Fibroblast of lung (primary cell): ENCODE measurements around the gene ATL1. TPM values are rescaled to one million over a fixed set of nuclear protein-coding genes. Genes with fewer than 3 reads are reported as not detected.

Experiments used
- DNase-seq, 2 donors: peaks; one replicate each; pipeline versions ENCODE4 v3.0.0 to v3.0.0-alpha.2; 2010; ENCODE audit warnings: low read depth in 2 of 2
- H2AFZ ChIP-seq: 2 replicates; pipeline ENCODE4 v1.5.1; 2012; ENCODE audit warnings: low read length, control low read depth, inconsistent platforms
- H3K27ac ChIP-seq: 2 replicates; pipeline ENCODE4 v1.5.1; 2011; ENCODE audit warnings: low read length, control low read depth; ENCODE audit not compliant: insufficient read depth
- H3K27me3 ChIP-seq: 2 replicates; pipeline ENCODE4 v1.5.1; 2011; ENCODE audit warnings: mild to moderate bottlenecking, low read length; ENCODE audit not compliant: control insufficient read depth, insufficient read depth
- H3K36me3 ChIP-seq: 2 replicates; pipeline ENCODE4 v1.5.1; 2011; ENCODE audit warnings: low read length; ENCODE audit not compliant: control insufficient read depth, insufficient read depth
- H3K4me1 ChIP-seq: 2 replicates; pipeline ENCODE4 v1.5.1; 2011; ENCODE audit warnings: low read length; ENCODE audit not compliant: control insufficient read depth, insufficient read depth; ENCODE audit errors: extremely low read depth
- H3K4me2 ChIP-seq: 2 replicates; pipeline ENCODE4 v1.5.1; 2011; ENCODE audit warnings: low read length, control low read depth; ENCODE audit not compliant: insufficient read depth; ENCODE audit errors: extremely low read depth
- H3K4me3 ChIP-seq, 4 experiments: fragments of 200-600 bp in 1 of 4; sonication (generic) in 1 of 4; replicated peaks in 1 of 4; 2 replicates each; pipeline ENCODE4 v1.5.1; 2011 to 2016; ENCODE audit warnings: low read length in 4 of 4, low read depth in 3 of 4, mild to moderate bottlenecking in 3 of 4, control low read depth in 2 of 4, inconsistent platforms in 1 of 4, mixed read lengths in 1 of 4; ENCODE audit not compliant: insufficient read depth in 1 of 4; ENCODE audit errors: control extremely low read depth in 1 of 4
- H3K79me2 ChIP-seq: 2 replicates; pipeline ENCODE4 v1.5.1; 2012; ENCODE audit warnings: mild to moderate bottlenecking, low read length, inconsistent platforms; ENCODE audit not compliant: control insufficient read depth, insufficient read depth
- H3K9ac ChIP-seq: 2 replicates; pipeline ENCODE4 v1.5.1; 2011; ENCODE audit warnings: mild to moderate bottlenecking, low read length, control low read depth; ENCODE audit not compliant: insufficient read depth
- H3K9me3 ChIP-seq: 2 replicates; pipeline ENCODE4 v1.5.1; 2012; ENCODE audit warnings: low read depth, low read length; ENCODE audit not compliant: control insufficient read depth, insufficient read depth
- H4K20me1 ChIP-seq: 2 replicates; pipeline ENCODE4 v1.5.1; 2011; ENCODE audit warnings: low read length; ENCODE audit not compliant: control insufficient read depth, insufficient read depth; ENCODE audit errors: extremely low read depth
- EZH2 ChIP-seq: IDR thresholded peaks from 2 replicates; pipeline ENCODE4 v1.5.1; 2012; ENCODE audit warnings: low read length, control low read depth, mild to moderate bottlenecking; ENCODE audit errors: missing control alignments
- polyA plus RNA-seq, 2 donors: library from polyadenylated mRNA; depleted of rRNA in 1 of 2; stranded (reverse) in 1 of 2; unstranded in 1 of 2; fragments of >200 nt; gene quantifications; 2 replicates each; pipeline ENCODE4 v1.2.1, GENCODE V29; 2011 to 2012; ENCODE audit warnings: missing spikeins in 1 of 2
- total RNA-seq: library from RNA; depleted of rRNA; stranded (reverse); fragments of >200 nt; gene quantifications from 2 replicates; pipeline ENCODE4 v1.2.1, GENCODE V29; 2014
- TF ChIP-seq, protein P1 (sequence below), 2 donors: IDR thresholded peaks in 1 of 2; conservative IDR thresholded peaks in 1 of 2; 1 replicate in 1 of 2; 2 replicates in 1 of 2; pipeline ENCODE4 v1.5.1; 2011 to 2012; ENCODE audit warnings: low read length in 2 of 2, control low read depth in 1 of 2, inconsistent platforms in 1 of 2, low read depth in 1 of 2, mild to moderate bottlenecking in 1 of 2

ATL1 gene
- total and polyA plus RNA-seq, 2 donors (not counting 1 experiment from before 2014, with no cell fraction given), result 14.9 to 16.2 TPM

DNA sequence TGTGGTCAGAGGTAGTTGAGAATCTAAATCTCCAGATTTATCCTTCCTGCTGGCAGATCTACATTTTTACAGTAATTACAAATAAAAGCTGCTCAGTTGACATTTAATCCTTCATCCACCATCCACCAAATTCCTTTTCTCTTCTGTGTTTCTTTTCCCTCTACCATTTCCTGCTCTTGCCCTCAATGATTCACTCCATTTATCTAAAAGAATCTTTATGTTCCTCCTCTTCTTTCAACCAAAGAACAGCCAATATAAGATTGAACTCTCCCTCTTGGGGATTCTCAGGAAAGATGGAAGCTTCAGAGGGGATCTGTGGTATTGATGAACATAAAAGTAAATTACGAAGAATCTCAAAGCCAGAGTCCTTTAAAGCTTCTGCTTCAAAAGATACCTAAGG is 31.9 kb upstream of the ATL1 start:
- Histone ChIP-seq H3K9me3 (no peaks in the 10 kb centered on the region), H2AFZ (no peak overlapping the region), H3K79me2 (peaks cover 90% of the 10 kb centered on the region), H3K4me3 (peak overlapping the region in 1 of 4 experiments; percentile 4), H3K4me1 (peaks cover 18% of the 10 kb centered on the region), H4K20me1 (no peaks in the 10 kb centered on the region), H3K36me3 (no peaks in the 10 kb centered on the region), H3K9ac (no peak overlapping the region), H3K27ac (no peak overlapping the region), H3K4me2 (peak overlapping the region; percentile 55), H3K27me3 (no peaks in the 10 kb centered on the region)
- TF ChIP-seq, protein P1, sequence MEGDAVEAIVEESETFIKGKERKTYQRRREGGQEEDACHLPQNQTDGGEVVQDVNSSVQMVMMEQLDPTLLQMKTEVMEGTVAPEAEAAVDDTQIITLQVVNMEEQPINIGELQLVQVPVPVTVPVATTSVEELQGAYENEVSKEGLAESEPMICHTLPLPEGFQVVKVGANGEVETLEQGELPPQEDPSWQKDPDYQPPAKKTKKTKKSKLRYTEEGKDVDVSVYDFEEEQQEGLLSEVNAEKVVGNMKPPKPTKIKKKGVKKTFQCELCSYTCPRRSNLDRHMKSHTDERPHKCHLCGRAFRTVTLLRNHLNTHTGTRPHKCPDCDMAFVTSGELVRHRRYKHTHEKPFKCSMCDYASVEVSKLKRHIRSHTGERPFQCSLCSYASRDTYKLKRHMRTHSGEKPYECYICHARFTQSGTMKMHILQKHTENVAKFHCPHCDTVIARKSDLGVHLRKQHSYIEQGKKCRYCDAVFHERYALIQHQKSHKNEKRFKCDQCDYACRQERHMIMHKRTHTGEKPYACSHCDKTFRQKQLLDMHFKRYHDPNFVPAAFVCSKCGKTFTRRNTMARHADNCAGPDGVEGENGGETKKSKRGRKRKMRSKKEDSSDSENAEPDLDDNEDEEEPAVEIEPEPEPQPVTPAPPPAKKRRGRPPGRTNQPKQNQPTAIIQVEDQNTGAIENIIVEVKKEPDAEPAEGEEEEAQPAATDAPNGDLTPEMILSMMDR (conservative IDR thresholded peaks at IDR 0.05 in 1 of 2, IDR thresholded peaks at IDR 0.05 in 1 of 2; ENCODE audit: low read depth in 1 of 2, low read length in 2 of 2), result no peak
- no peak for TF ChIP-seq EZH2
- peak in 1 of 2 donors; percentile 78 for DNase-seq

DNA sequence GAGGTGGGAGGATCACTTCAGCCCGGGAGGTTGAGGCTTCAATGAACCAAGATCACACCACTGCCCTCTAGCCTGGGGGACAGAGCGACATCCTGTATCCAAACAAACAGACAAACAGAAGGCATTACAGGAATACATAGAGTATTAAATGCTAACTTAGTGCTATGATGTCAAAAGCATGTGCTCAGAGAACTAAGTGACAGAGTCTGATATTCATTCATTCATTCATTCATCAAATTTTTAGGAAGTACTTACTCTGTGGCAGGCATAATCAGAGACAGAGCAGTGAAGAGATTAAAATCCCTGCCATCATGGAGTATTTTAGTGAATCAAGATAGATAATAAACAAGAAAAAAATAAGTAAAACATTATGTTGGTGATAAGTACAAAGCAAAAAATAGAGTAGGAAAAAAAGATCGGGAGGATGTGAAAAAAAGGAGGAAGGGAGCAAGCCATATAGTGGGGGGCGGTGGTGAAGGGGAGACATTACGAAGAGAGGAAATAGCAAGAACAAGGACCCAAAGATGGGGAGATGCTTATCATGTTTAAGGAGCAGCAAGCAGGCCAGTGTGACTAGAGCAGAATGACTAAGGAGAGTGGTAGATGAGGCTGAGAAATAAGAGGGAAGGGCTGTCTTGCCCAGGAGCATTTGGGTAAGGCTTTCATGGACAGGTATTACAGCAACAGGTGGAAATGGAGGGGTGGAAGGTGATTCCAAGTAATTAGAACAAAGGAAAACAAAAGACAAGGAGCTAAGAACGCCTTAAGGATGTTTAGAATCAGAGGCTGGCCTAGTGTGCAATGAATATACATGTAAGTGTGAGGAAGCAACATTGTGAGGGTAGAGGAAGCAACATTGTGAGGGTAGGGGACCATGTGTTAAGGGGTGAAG is 30.4 kb upstream of the ATL1 start:
- Histone ChIP-seq H3K9ac (peak overlapping the region; percentile 3), H4K20me1 (no peaks in the 10 kb centered on the region), H3K9me3 (no peaks in the 10 kb centered on the region), H3K27me3 (no peaks in the 10 kb centered on the region), H3K79me2 (peaks cover 75% of the 10 kb centered on the region), H2AFZ (no peak overlapping the region), H3K4me3 (peak overlapping the region; percentile 47 to 97 (median 72)), H3K27ac (peak overlapping the region; percentile 79), H3K36me3 (no peaks in the 10 kb centered on the region), H3K4me2 (peak overlapping the region; percentile 96), H3K4me1 (peaks cover 19% of the 10 kb centered on the region)
- no peak for TF ChIP-seq EZH2
- TF ChIP-seq, protein P1 (conservative IDR thresholded peaks at IDR 0.05 in 1 of 2, IDR thresholded peaks at IDR 0.05 in 1 of 2; ENCODE audit: low read depth in 1 of 2, low read length in 2 of 2), result peak in 1 of 2 donors; percentile 2
- DNase-seq, result peak in 1 of 2 donors; percentile 56

DNA sequence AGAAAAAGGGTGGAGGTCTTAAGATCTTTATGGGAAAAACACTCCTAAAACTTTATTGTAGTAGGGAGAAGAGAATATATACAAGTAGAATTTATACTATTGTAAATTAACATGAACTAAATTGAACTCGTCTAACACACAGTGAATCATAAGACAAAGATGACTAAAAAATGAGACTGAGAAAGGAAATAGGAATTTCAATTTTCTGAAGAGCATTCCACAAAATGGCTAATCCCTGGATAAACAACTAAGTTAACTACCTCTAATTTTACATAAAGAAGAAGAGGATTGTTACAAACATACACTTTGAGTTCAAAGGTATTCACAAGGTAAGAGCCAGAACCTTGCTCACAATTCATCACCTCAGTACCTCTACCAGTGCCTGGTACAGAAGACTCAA is 29.6 kb upstream of the ATL1 start:
- Histone ChIP-seq H3K79me2 (peaks cover 67% of the 10 kb centered on the region), H3K27ac (peak overlapping the region; percentile 88), H2AFZ (no peak overlapping the region), H3K4me3 (peak overlapping the region; percentile 47 to 97 (median 72)), H3K4me2 (peak overlapping the region; percentile 96), H4K20me1 (no peaks in the 10 kb centered on the region), H3K9ac (no peak overlapping the region), H3K36me3 (no peaks in the 10 kb centered on the region), H3K4me1 (peaks cover 19% of the 10 kb centered on the region), H3K27me3 (no peaks in the 10 kb centered on the region), H3K9me3 (no peaks in the 10 kb centered on the region)
- TF ChIP-seq EZH2, result no peak
- TF ChIP-seq, protein P1 (conservative IDR thresholded peaks at IDR 0.05 in 1 of 2, IDR thresholded peaks at IDR 0.05 in 1 of 2; ENCODE audit: low read depth in 1 of 2, low read length in 2 of 2), result no peak
- peak; percentile 47 to 73 for DNase-seq
